KOPT-K1 (cell line): ENCODE measurements around the gene ARHGAP44.

Experiments used
- H3K27ac ChIP-seq: fragments of 200-600 bp; sonication (generic); 2 replicates; pipeline ENCODE4 v1.5.1; 2016; ENCODE audit warnings: antibody characterized with exemption, mild to moderate bottlenecking, low read depth, low read length; ENCODE audit not compliant: poor library complexity, severe bottlenecking
- H3K36me3 ChIP-seq: fragments of 200-600 bp; sonication (generic); 2 replicates; pipeline ENCODE4 v1.5.1; 2017; ENCODE audit warnings: antibody characterized with exemption, mild to moderate bottlenecking, low read length, moderate library complexity; ENCODE audit not compliant: insufficient read depth
- H3K9me3 ChIP-seq: fragments of 200-600 bp; sonication (generic); 2 replicates; pipeline ENCODE4 v1.5.1; 2017; ENCODE audit warnings: antibody characterized with exemption, low read length, mild to moderate bottlenecking; ENCODE audit not compliant: insufficient read depth, poor library complexity, severe bottlenecking

The ARHGAP44 gene

DNA sequence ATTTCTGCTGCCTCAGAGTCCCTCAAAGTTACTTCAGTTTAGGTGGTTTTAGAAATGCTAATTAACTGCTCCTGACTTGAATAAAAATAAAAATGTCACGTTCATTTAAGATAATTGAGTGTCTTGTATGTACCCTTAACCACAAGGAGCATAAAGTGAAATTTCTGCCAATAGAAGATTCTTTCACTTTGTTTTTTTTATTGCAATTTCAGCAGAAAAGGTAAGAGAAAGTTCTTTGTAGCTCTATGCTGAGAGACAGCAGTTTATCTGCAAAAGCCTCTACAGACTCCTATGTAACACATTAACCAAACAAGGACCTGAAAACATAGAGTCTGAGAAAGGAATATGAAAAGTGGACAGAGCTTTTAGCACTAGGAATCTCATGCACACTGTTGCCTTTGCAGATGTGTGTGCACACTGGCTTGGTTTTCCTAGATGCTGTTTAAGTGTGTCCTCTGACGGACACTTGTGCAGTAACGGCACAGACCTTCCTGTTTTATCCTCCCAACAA lies 11.6 kb downstream of the ARHGAP44 start:
- Histone ChIP-seq H3K9me3 (no peaks in the 10 kb centered on the region), H3K27ac (no peak overlapping the region), H3K36me3 (no peaks in the 10 kb centered on the region)

DNA sequence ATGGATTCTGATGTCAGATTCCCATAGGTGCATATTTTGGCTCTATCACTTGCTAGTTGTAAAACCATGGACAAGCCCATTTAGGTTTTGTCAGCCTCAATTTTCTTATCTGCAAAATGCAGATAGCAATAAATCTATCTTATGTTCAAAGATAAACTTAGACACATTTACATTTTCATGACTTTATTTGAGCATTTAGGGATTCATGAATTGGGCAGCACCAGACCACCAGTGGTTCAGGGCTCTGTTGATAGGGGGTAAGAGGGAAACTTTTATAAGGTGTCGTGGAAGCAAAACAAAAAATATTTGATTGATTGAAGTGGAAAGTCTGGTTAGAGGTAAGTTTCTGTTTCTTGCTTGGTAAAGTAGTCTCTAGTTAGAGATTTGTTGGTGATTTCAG lies 17.3 kb downstream of the ARHGAP44 start:
- Histone ChIP-seq H3K36me3 (no peaks in the 10 kb centered on the region), H3K9me3 (peaks cover 4% of the 10 kb centered on the region), H3K27ac (no peak overlapping the region)

DNA sequence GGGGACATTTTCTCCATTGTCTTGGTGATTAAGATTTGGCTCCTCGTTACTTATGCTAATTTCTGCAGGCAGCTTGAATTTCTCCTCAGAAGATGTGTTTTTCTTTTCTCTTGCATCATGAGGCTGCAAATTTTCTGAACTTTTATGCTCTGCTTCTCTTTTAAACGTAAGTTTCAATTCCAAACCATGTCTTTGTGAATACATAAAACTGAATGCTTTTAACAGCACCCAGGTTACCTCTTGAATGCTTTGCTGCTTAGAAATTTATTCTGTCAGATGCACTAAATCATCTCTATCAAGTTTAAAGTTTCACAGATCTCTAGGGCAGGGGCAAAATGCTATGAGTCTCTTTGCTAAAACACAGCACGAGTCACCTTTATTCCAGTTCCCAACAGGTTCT lies 19.4 kb downstream of the ARHGAP44 start:
- Histone ChIP-seq H3K9me3 (peaks cover 4% of the 10 kb centered on the region), H3K27ac (no peak overlapping the region), H3K36me3 (no peaks in the 10 kb centered on the region)

DNA sequence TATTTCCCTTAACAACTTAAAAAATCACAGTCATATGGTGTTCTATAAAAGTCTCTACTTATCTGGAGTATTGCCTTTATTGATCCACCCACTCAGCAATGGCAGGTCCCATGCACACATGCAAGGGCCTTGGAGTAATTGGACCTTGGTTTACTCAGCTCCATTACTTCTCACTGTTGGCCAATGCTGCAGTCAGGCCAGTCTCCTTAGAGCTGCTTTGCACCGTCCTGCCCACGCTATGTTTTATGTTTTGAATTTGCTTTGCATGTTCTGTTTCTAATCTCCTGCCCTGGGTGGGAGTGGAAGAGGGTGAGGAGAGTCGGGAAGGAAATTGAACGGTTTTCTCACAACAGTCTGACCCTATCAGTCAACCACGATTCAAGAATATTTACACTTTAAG lies 23.6 kb downstream of the ARHGAP44 start:
- H3K27ac ChIP-seq = no peak overlapping the region
- H3K36me3 ChIP-seq = no peaks in the 10 kb centered on the region
- peaks cover 4% of the 10 kb centered on the region for H3K9me3 ChIP-seq

DNA sequence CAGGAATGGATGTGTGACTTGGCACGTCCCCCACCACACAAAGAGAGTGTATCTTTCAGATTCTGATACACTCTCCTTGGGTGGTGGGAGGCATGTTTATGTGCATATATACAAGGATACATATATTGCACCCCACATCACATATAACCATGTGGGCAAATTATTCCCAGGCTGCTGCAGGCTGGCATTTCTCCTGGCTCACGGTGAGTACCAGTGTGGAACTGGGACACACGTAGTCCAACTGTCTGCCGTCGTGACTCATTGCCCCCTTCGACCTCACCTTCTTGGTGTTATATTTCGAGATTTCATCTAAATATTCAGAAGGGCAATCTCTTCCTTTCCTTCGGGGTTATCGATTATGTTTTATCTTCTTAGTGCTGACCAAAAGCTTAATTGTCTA lies 24.4 kb downstream of the ARHGAP44 start:
- Histone ChIP-seq H3K27ac (no peak overlapping the region), H3K36me3 (no peaks in the 10 kb centered on the region), H3K9me3 (no peaks in the 10 kb centered on the region)

DNA sequence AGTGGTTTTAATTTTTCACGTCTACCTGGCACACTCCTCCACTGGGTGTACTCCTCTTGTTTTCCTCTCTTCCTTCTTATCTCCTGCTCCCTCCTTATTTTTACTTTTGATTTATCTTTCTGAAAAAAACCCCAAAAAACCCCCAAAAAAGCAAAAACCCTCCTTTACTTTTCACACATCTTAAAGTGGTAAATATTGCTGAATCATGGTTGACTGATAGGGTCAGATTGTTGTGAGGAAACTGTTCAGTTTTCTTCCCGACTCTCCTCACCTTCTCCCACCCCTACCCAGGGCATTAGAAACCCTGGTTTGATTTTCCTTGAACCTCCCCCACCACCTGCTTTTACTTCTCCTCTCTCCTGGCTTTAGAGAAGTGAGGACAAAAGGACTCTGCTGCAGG lies 25.4 kb downstream of the ARHGAP44 start:
- no peaks in the 10 kb centered on the region for H3K9me3 ChIP-seq
- no peak overlapping the region for H3K27ac ChIP-seq
- no peaks in the 10 kb centered on the region for H3K36me3 ChIP-seq

DNA sequence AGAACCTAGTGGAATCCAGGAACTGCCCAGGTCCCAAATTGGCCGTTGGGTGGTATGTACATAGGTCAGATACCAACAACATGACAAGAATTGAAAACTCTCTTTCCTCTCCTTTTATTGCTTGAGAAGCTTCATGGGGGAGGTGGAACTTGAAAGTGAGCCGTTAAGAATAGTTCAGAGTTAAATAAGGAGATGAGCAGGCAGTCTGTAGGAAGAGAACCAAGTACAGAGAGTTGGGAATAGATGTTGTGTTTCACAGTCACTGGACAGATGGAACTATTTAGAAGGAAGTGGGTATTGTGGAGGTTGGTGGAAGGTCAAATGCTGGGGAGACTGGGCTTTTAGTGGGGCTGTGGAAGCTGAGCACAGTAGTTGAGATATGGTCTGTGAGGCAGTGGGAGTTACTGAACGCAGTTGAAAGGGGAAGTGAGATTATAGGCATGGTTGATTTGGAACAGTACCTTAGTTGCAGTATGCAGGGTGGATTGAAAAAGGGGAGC lies 26.4 kb downstream of the ARHGAP44 start:
- Histone ChIP-seq H3K9me3 (no peaks in the 10 kb centered on the region), H3K36me3 (no peaks in the 10 kb centered on the region), H3K27ac (no peak overlapping the region)

DNA sequence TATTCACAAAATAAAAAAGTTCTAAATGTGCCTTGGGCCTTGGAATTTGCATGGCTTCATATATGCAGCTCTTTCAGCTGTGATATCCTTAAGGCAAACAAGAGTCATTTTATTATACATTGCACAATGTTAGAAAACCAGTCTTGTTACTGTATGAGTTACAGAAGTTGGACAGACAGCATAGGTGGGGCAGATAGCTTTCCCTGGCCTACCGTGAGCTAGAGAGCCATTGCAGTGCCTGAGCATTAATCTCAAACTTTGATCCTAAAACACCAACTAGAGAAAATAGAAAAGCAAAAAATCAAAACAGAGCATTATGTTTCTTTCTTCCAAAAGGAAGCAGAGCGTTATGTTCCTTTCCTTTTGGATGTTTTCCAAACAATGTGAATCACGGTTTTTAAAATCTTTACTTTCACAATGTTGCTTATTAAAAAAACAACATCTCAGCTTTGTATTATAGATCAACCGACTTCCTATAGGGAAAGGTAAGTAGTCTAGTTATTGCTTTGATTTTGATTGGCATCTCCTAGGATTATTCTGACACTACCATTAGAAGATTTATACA lies 32.2 kb downstream of the ARHGAP44 start:
- H3K36me3 ChIP-seq = no peaks in the 10 kb centered on the region
- no peaks in the 10 kb centered on the region for H3K9me3 ChIP-seq
- no peak overlapping the region for H3K27ac ChIP-seq

DNA sequence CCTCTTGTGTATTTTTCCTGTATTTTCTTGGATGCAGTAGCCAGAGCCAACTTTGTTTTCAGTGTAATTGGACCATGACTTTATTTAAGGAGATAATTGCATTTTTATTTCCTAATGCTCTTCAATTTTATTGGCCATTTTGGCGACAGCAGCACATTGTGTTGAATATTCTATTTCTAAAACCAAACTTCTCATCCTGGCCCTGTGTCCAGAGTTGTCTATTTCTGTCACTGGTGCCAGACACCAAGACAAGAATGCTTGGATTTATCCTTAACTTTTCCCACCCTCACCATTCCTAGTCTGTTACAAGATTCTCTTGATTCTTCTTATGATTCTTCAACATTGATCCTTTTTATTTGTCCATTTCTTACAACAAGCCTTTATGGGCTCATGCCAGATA lies 37.1 kb downstream of the ARHGAP44 start:
- Histone ChIP-seq H3K9me3 (peaks cover 10% of the 10 kb centered on the region), H3K36me3 (no peaks in the 10 kb centered on the region), H3K27ac (no peak overlapping the region)

DNA sequence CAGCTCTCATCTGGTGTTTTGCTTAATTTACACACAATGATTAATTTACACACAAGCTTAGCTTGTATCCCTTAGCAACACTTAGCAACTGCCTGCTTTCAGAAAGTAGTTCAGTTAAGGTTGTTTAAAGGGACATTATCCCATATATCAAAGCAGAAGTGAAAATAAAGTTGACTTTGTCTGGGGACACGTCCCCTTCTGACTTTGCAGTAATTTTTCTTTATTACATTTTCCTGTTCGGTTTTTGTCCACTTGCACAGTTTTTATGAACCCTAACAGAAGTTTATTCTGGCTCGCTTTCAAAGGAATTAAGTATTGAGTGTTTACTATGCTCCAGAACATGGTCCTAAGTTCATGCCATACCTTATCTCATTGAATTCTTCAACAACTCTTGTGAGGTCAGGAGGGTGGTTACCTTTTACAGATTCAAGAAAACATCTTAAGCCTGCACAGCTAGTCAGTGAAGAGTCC lies 41.5 kb downstream of the ARHGAP44 start:
- peaks cover 27% of the 10 kb centered on the region for H3K9me3 ChIP-seq
- no peak overlapping the region for H3K27ac ChIP-seq
- no peaks in the 10 kb centered on the region for H3K36me3 ChIP-seq

DNA sequence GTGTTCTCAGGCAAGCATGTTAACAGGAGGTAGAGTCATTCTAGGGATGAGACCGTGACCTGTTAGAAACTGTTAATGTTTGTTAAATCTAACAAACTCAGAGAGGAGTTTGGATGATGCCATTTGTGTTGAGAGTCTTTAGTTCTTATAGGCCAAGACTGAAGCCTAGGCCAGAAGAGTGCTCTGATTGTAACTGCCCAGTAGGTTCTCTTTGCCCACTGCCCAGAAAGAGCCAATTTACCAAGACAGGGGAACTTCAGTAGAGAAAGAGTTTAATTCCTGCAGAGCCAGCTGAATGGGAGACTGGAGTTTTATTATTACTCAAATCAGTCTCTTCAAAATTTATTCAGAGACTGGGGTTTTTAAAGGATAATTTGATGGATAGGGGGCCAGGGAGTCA lies 42.5 kb downstream of the ARHGAP44 start:
- Histone ChIP-seq H3K27ac (no peak overlapping the region), H3K36me3 (no peaks in the 10 kb centered on the region), H3K9me3 (peaks cover 27% of the 10 kb centered on the region)

DNA sequence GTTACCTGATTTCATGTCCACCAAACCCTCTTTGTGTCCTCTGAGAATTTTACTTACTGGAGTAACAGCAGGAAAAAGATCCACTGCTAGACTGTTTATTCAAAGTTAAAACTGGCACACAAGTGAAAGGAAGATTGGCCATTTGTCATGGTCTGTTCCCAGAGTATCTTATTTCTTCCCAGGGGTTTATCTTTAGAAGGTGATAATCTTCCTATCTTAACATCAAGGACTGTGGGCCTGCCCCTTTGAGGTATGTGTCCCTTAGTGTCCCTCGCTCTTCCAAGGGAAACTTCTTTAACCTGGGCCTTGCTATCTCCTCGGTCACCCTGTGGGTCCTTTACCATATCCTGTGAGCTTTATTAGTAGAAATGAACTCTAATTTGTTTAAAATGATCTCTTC lies 49.7 kb downstream of the ARHGAP44 start:
- H3K9me3 ChIP-seq = no peaks in the 10 kb centered on the region
- no peak overlapping the region for H3K27ac ChIP-seq
- H3K36me3 ChIP-seq = no peaks in the 10 kb centered on the region

DNA sequence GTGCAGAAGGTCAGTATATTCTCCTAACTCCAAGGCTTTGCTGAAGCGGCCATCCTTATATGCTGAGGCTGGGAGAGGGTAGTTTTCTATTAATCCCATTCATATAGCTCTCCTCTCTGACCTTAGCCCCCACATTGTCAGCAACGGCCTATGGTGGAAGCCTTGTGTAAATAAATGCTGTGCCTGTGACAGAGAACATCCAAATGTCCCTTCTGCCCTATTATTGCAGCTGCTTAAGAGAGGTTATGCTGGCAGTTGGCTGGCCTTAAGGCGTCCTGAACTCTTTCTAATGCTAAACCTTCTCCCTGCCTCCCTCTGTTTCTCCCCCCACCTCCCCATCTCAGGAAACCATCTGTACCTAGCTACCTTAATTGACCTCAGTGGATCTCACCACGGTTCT lies 53.6 kb downstream of the ARHGAP44 start:
- Histone ChIP-seq H3K9me3 (no peaks in the 10 kb centered on the region), H3K36me3 (no peaks in the 10 kb centered on the region), H3K27ac (no peak overlapping the region)

DNA sequence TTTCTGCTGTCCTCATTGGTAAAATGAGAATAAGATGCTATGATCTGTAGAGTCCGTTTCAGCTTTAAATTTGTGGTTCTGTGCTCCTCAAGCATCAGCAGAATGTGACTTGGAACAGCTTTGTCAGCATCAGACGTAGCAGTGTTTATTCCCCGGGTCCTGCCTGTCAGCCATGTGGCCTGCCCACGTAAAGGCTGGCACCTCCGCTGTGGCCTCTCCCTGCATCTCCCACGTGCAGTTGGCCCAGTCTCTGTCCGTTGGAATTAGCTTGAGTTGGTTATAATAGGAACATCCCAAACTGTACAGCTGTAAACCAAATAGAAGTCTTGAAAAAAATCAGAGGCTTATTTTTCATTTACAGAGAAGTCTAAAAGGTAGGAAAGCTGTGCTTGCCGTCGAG lies 61.7 kb downstream of the ARHGAP44 start:
- no peaks in the 10 kb centered on the region for H3K9me3 ChIP-seq
- no peak overlapping the region for H3K27ac ChIP-seq
- no peaks in the 10 kb centered on the region for H3K36me3 ChIP-seq

DNA sequence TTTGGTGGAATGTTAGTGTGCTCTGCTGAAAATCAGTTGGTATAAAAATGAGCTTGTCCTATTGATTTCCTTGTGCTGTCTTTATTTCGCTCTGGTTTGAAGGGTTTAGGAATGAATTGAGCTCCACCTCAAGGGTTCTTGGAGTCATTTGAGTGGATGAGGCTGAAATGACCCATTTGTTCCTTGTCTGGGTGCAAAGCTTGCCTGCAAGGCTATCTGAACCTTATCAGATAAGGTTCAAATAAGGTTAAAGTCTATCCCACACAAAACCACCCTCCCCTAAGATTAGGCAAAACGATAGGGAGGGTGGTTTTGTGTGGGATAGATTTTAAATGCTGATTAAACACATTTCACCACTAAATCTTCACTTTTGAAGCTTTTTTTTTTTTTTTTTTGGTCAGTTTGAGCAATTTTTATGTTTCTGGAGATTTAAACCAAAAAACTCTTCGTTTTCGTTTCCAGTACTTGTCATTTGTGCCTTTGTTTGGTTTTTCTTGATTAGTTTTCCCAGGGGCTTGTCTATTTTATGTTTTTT lies 62.7 kb downstream of the ARHGAP44 start:
- Histone ChIP-seq H3K9me3 (no peaks in the 10 kb centered on the region), H3K36me3 (no peaks in the 10 kb centered on the region), H3K27ac (no peak overlapping the region)

DNA sequence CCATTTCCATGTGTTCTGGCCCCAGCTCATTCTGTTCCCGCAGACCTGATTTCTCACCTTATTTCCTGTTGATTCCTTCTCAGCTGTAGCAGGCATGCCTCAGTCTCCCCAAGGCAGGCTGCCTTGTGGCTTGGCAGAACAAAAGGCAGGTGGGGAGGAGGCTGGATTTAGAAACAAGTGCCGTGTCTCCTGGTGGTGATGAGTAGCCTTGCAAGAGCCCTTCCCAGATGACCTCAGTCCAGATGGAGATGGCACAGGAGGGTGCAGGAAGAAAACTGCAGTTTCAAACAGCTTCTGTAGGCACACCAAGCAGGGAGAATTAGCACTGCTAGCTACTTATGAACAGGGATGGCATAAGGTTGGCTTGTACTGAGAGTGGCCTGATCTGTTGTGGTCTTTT lies 64.6 kb downstream of the ARHGAP44 start:
- Histone ChIP-seq H3K36me3 (no peaks in the 10 kb centered on the region), H3K27ac (no peak overlapping the region), H3K9me3 (no peaks in the 10 kb centered on the region)
